Fibroblast of skin of right biceps (primary cell): Measurements from ENCODE around the gene AACS.

ENCODE experiments used
- DNase-seq: peaks from one replicate; pipeline ENCODE4 v3.0.0-alpha.2; 2013

AACS gene

GRCh38 chr12:125159702-125160101 lies 94.5 kb downstream of the AACS start:
- DNase-seq = no peak

GRCh38 chr12:125160281-125160955 lies 95.2 kb downstream of the AACS start:
- DNase-seq = no peak

- no peak for DNase-seq
These were observed 96.4 kb downstream of the AACS start for GRCh38 chr12:125161712-125162022.

GRCh38 chr12:125162489-125163028 lies 97.3 kb downstream of the AACS start:
- DNase-seq = no peak

- DNase-seq = no peak
These were observed 97.9 kb downstream of the AACS start for GRCh38 chr12:125163148-125163547.

- no peak for DNase-seq
These were observed 99.3 kb downstream of the AACS start for GRCh38 chr12:125164541-125164940.

- no peak for DNase-seq
These were observed 100.8 kb downstream of the AACS start for GRCh38 chr12:125166041-125166440.

- DNase-seq = no peak
These were observed 102.4 kb downstream of the AACS start for GRCh38 chr12:125167658-125168057.

- DNase-seq = no peak
These were observed 104.2 kb downstream of the AACS start for GRCh38 chr12:125169451-125169850.

GRCh38 chr12:125169870-125170269 lies 104.6 kb downstream of the AACS start:
- DNase-seq = no peak

GRCh38 chr12:125171267-125171666 lies 106.0 kb downstream of the AACS start:
- no peak for DNase-seq

- DNase-seq = no peak
These were observed 107.1 kb downstream of the AACS start for GRCh38 chr12:125172231-125172850.

GRCh38 chr12:125175576-125175975 lies 110.3 kb downstream of the AACS start:
- DNase-seq = no peak

- no peak for DNase-seq
These were observed 113.0 kb downstream of the AACS start for GRCh38 chr12:125178222-125178621.

GRCh38 chr12:125180144-125180543 lies 114.9 kb downstream of the AACS start:
- DNase-seq = no peak

GRCh38 chr12:125181107-125181506 lies 115.9 kb downstream of the AACS start:
- no peak for DNase-seq

GRCh38 chr12:125183187-125184067 lies 118.2 kb downstream of the AACS start:
- DNase-seq = peak; percentile 81

- no peak for DNase-seq
These were observed 119.2 kb downstream of the AACS start for GRCh38 chr12:125184213-125184967.

GRCh38 chr12:125185311-125185739 lies 120.1 kb downstream of the AACS start:
- DNase-seq = peak; percentile 40

GRCh38 chr12:125185740-125186470 lies 120.7 kb downstream of the AACS start, which contains the start of gene TMEM132B:
Gene TMEM132B, plus strand, starts transcription at chr12:125186386.
- DNase-seq = peak; percentile 83

GRCh38 chr12:125186471-125187147 lies 121.4 kb downstream of the AACS start:
- DNase-seq = no peak
